Testis (tissue), 2 donors: ENCODE data around the gene FAM184B.

Source experiments
- POLR2A ChIP-seq: fragments of 450-650 bp; IDR thresholded peaks from one replicate; pipeline ENCODE4 v1.6.1; 2017; ENCODE audit warnings: antibody characterized with exemption, mild to moderate bottlenecking, moderate library complexity
- TF ChIP-seq, protein P1 (sequence below), 3 experiments: fragments of 450-650 bp in 2 of 3; fragments of 200-600 bp in 1 of 3; sonication (generic) in 1 of 3; IDR thresholded peaks; one replicate each; pipeline ENCODE4 v1.5.1; 2016 to 2019; ENCODE audit warnings: antibody characterized with exemption in 3 of 3, mild to moderate bottlenecking in 2 of 3, moderate library complexity in 1 of 3

GRCh38 chr4:17670423-17670822 is 111.0 kb downstream of the FAM184B start:
- TF ChIP-seq, protein P1, sequence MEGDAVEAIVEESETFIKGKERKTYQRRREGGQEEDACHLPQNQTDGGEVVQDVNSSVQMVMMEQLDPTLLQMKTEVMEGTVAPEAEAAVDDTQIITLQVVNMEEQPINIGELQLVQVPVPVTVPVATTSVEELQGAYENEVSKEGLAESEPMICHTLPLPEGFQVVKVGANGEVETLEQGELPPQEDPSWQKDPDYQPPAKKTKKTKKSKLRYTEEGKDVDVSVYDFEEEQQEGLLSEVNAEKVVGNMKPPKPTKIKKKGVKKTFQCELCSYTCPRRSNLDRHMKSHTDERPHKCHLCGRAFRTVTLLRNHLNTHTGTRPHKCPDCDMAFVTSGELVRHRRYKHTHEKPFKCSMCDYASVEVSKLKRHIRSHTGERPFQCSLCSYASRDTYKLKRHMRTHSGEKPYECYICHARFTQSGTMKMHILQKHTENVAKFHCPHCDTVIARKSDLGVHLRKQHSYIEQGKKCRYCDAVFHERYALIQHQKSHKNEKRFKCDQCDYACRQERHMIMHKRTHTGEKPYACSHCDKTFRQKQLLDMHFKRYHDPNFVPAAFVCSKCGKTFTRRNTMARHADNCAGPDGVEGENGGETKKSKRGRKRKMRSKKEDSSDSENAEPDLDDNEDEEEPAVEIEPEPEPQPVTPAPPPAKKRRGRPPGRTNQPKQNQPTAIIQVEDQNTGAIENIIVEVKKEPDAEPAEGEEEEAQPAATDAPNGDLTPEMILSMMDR (IDR thresholded peaks at IDR 0.05): no peak
- TF ChIP-seq POLR2A: no peak
